Fibroblast of lung (primary cell): ENCODE data around the gene ADAMTS16. TPM values are rescaled to one million over a fixed set of nuclear protein-coding genes. Genes with fewer than 3 reads are reported as not detected.

ENCODE experiments used
- DNase-seq, 2 donors: peaks; one replicate each; pipeline versions ENCODE4 v3.0.0 to v3.0.0-alpha.2; 2010; ENCODE audit warnings: low read depth in 2 of 2
- H2AFZ ChIP-seq: 2 replicates; pipeline ENCODE4 v1.5.1; 2012; ENCODE audit warnings: low read length, control low read depth, inconsistent platforms
- H3K27ac ChIP-seq: 2 replicates; pipeline ENCODE4 v1.5.1; 2011; ENCODE audit warnings: low read length, control low read depth; ENCODE audit not compliant: insufficient read depth
- H3K27me3 ChIP-seq: 2 replicates; pipeline ENCODE4 v1.5.1; 2011; ENCODE audit warnings: mild to moderate bottlenecking, low read length; ENCODE audit not compliant: control insufficient read depth, insufficient read depth
- H3K36me3 ChIP-seq: 2 replicates; pipeline ENCODE4 v1.5.1; 2011; ENCODE audit warnings: low read length; ENCODE audit not compliant: control insufficient read depth, insufficient read depth
- H3K4me1 ChIP-seq: 2 replicates; pipeline ENCODE4 v1.5.1; 2011; ENCODE audit warnings: low read length; ENCODE audit not compliant: control insufficient read depth, insufficient read depth; ENCODE audit errors: extremely low read depth
- H3K4me2 ChIP-seq: 2 replicates; pipeline ENCODE4 v1.5.1; 2011; ENCODE audit warnings: low read length, control low read depth; ENCODE audit not compliant: insufficient read depth; ENCODE audit errors: extremely low read depth
- H3K4me3 ChIP-seq, 4 experiments: fragments of 200-600 bp in 1 of 4; sonication (generic) in 1 of 4; replicated peaks in 1 of 4; 2 replicates each; pipeline ENCODE4 v1.5.1; 2011 to 2016; ENCODE audit warnings: low read length in 4 of 4, low read depth in 3 of 4, mild to moderate bottlenecking in 3 of 4, control low read depth in 2 of 4, inconsistent platforms in 1 of 4, mixed read lengths in 1 of 4; ENCODE audit not compliant: insufficient read depth in 1 of 4; ENCODE audit errors: control extremely low read depth in 1 of 4
- H3K79me2 ChIP-seq: 2 replicates; pipeline ENCODE4 v1.5.1; 2012; ENCODE audit warnings: mild to moderate bottlenecking, low read length, inconsistent platforms; ENCODE audit not compliant: control insufficient read depth, insufficient read depth
- H3K9ac ChIP-seq: 2 replicates; pipeline ENCODE4 v1.5.1; 2011; ENCODE audit warnings: mild to moderate bottlenecking, low read length, control low read depth; ENCODE audit not compliant: insufficient read depth
- H3K9me3 ChIP-seq: 2 replicates; pipeline ENCODE4 v1.5.1; 2012; ENCODE audit warnings: low read depth, low read length; ENCODE audit not compliant: control insufficient read depth, insufficient read depth
- H4K20me1 ChIP-seq: 2 replicates; pipeline ENCODE4 v1.5.1; 2011; ENCODE audit warnings: low read length; ENCODE audit not compliant: control insufficient read depth, insufficient read depth; ENCODE audit errors: extremely low read depth
- CTCF ChIP-seq, 2 donors: IDR thresholded peaks in 1 of 2; conservative IDR thresholded peaks in 1 of 2; 1 replicate in 1 of 2; 2 replicates in 1 of 2; pipeline ENCODE4 v1.5.1; 2011 to 2012; ENCODE audit warnings: low read length in 2 of 2, control low read depth in 1 of 2, inconsistent platforms in 1 of 2, low read depth in 1 of 2, mild to moderate bottlenecking in 1 of 2
- EZH2 ChIP-seq: IDR thresholded peaks from 2 replicates; pipeline ENCODE4 v1.5.1; 2012; ENCODE audit warnings: low read length, control low read depth, mild to moderate bottlenecking; ENCODE audit errors: missing control alignments
- polyA plus RNA-seq, 2 donors: library from polyadenylated mRNA; depleted of rRNA in 1 of 2; stranded (reverse) in 1 of 2; unstranded in 1 of 2; fragments of >200 nt; gene quantifications; 2 replicates each; pipeline ENCODE4 v1.2.1, GENCODE V29; 2011 to 2012; ENCODE audit warnings: missing spikeins in 1 of 2
- total RNA-seq: library from RNA; depleted of rRNA; stranded (reverse); fragments of >200 nt; gene quantifications from 2 replicates; pipeline ENCODE4 v1.2.1, GENCODE V29; 2014

Gene ADAMTS16
- total and polyA plus RNA-seq, 2 donors (not counting 1 experiment from before 2014, with no cell fraction given) = 0.06 to 0.17 TPM

DNA sequence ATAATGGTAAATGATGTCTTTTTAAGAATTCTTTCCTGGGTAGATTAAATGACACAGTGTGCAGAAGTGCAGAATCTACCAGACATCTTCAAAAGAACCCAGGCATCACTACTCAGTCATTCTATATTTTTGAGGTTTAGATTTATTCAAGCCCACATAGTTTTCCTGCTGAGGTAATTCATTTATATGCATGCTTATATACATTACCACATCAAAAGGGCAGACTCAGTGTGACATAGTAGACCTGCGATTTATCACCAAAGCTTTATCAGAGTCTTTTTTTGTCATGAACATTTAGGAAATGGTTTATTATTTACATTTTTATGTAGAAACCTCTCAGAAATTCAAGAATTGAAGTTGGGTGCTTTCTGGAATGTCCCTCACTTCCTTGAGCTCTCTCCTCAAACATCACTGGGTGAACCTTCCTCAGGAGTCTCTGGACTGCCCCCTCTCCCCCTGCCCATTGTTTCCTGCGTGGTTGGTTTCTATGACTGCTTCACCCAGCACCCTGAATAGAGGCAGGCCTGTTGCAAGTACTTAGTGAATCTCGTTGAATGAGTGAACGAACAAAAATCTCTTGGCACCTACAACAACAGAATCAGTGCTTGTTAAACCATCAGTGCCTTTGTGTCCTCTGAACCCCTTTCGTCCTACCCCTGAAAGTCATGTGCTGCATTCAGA, 42.5 kb downstream of the ADAMTS16 start:
- Histone ChIP-seq H3K79me2 (no peaks in the 10 kb centered on the region), H3K36me3 (no peaks in the 10 kb centered on the region), H3K4me3 (no peak overlapping the region), H3K9me3 (no peaks in the 10 kb centered on the region), H3K4me1 (no peaks in the 10 kb centered on the region), H3K9ac (no peak overlapping the region), H2AFZ (no peak overlapping the region), H3K27ac (no peak overlapping the region), H3K27me3 (no peaks in the 10 kb centered on the region), H4K20me1 (no peaks in the 10 kb centered on the region), H3K4me2 (no peak overlapping the region)
- peak in 1 of 2 donors; percentile 69 for DNase-seq
- TF ChIP-seq EZH2 (no peak), CTCF (conservative IDR thresholded peaks at IDR 0.05 in 1 of 2, IDR thresholded peaks at IDR 0.05 in 1 of 2; ENCODE audit: low read depth in 1 of 2, low read length in 2 of 2) (no peak)

DNA sequence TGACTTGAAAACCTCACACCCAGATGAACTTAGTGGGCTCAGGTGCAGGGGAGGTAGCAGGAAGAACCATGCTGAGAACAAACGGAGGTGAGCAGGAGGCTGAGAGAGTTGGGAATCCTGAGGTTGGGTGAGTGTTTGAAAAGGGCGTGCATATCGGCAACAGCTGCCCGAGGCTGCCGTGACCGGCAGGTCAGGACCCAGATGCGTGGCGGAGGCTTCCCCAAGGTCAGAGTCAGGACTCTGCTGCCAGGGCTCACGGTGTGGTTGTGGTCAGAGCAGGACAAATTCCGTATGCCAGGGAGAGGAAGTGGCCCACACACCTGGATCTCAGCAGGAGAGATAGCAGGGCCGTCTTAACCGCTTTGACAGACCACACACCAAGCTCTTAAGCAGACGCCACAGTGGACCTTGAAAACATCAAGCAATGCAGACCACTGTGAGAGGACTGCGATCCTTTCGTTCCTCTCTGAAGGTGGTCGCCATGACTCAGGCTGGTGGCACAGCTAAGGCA, 43.1 kb downstream of the ADAMTS16 start:
- DNase-seq = peak in 1 of 2 donors; percentile 39
- no peaks in the 10 kb centered on the region for H3K4me1 ChIP-seq

GRCh38 chr5:5183933-5184332, 43.8 kb downstream of the ADAMTS16 start:
- no peak overlapping the region for H2AFZ ChIP-seq
- H3K9me3 ChIP-seq = no peaks in the 10 kb centered on the region
- no peak overlapping the region for H3K4me2 ChIP-seq
- no peaks in the 10 kb centered on the region for H3K36me3 ChIP-seq
- DNase-seq = no peak
- no peaks in the 10 kb centered on the region for H3K27me3 ChIP-seq
- H3K9ac ChIP-seq = no peak overlapping the region
- no peaks in the 10 kb centered on the region for H3K79me2 ChIP-seq
- H3K4me3 ChIP-seq = no peak overlapping the region
- no peaks in the 10 kb centered on the region for H3K4me1 ChIP-seq
- no peaks in the 10 kb centered on the region for H4K20me1 ChIP-seq
- no peak overlapping the region for H3K27ac ChIP-seq
- no peak for TF ChIP-seq EZH2
- no peak for TF ChIP-seq CTCF (conservative IDR thresholded peaks at IDR 0.05 in 1 of 2, IDR thresholded peaks at IDR 0.05 in 1 of 2; ENCODE audit: low read depth in 1 of 2, low read length in 2 of 2)

More for the DNA sequence above, 43.1 kb downstream of the ADAMTS16 start:
- no peaks in the 10 kb centered on the region for H3K9me3 ChIP-seq
- H2AFZ ChIP-seq = no peak overlapping the region
- H4K20me1 ChIP-seq = no peaks in the 10 kb centered on the region
- H3K4me3 ChIP-seq = no peak overlapping the region
- no peak overlapping the region for H3K9ac ChIP-seq
- TF ChIP-seq CTCF (conservative IDR thresholded peaks at IDR 0.05 in 1 of 2, IDR thresholded peaks at IDR 0.05 in 1 of 2; ENCODE audit: low read depth in 1 of 2, low read length in 2 of 2) (no peak), EZH2 (no peak)
- no peaks in the 10 kb centered on the region for H3K27me3 ChIP-seq
- no peak overlapping the region for H3K27ac ChIP-seq
- H3K36me3 ChIP-seq = no peaks in the 10 kb centered on the region
- no peak overlapping the region for H3K4me2 ChIP-seq
- no peaks in the 10 kb centered on the region for H3K79me2 ChIP-seq
